SK-N-SH (cell line): ENCODE measurements around the gene PLEKHG3. TPM values are rescaled to one million over a fixed set of nuclear protein-coding genes. Genes with fewer than 3 reads are reported as not detected.

Experiments
- CTCF ChIA-PET: fragments of 300-600, 350-600 bp; formaldehyde crosslinking; extraction: SDS; loops from one replicate; lab custom pipeline; 2021; lab: Yijun Ruan, JAX
- POLR2A ChIA-PET: fragments of 350-600 bp; sonication (Branson Sonifier 250); formaldehyde crosslinking; extraction: SDS; loops from one replicate; lab custom pipeline; 2020; ENCODE audit warnings: antibody characterized with exemption, inconsistent platforms; lab: Yijun Ruan, JAX
- DNase-seq: peaks from one replicate; pipeline ENCODE4 v3.0.0; 2012
- H2AFZ ChIP-seq: fragments of 200-600 bp; sonication (generic); 2 replicates; pipeline ENCODE4 v1.8.1; 2016; ENCODE audit warnings: antibody characterized with exemption, mild to moderate bottlenecking, low read depth
- H3F3A ChIP-seq: fragments of 200-600 bp; sonication (generic); replicated peaks from 2 replicates; pipeline ENCODE3; 2016; ENCODE audit warnings: antibody characterized with exemption, mild to moderate bottlenecking; ENCODE audit not compliant: insufficient read depth
- H3K27ac ChIP-seq, 2 experiments: fragments of 200-500 bp in 1 of 2; fragments of 200-600 bp in 1 of 2; sonication (Bioruptor generic) in 1 of 2; sonication (generic), shearing (Covaris generic) in 1 of 2; 2 replicates each; pipeline versions ENCODE4 v1.5.1 to v1.6.1; 2014 to 2016; ENCODE audit warnings: low read depth in 2 of 2, inconsistent platforms in 1 of 2, low read length in 1 of 2, mild to moderate bottlenecking in 1 of 2, mixed read lengths in 1 of 2
- H3K27me3 ChIP-seq: fragments of 200-600 bp; sonication (generic), shearing (Covaris generic); 2 replicates; pipeline ENCODE4 v1.6.1; 2016; ENCODE audit warnings: mixed run types; ENCODE audit not compliant: insufficient read depth
- H3K36me3 ChIP-seq, 2 experiments: fragments of 200-500 bp in 1 of 2; fragments of 200-600 bp in 1 of 2; sonication (Bioruptor generic) in 1 of 2; sonication (generic) in 1 of 2; replicated peaks in 1 of 2; 2 replicates each; pipeline versions ENCODE3 to v1.5.1; 2014 to 2016; ENCODE audit warnings: low read length in 1 of 2, mild to moderate bottlenecking in 1 of 2; ENCODE audit not compliant: insufficient read depth in 2 of 2, control insufficient read depth in 1 of 2
- H3K4me1 ChIP-seq, 2 experiments: fragments of 200-500 bp in 1 of 2; fragments of 200-600 bp in 1 of 2; sonication (Bioruptor generic) in 1 of 2; sonication (generic), shearing (Covaris generic) in 1 of 2; 2 replicates each; pipeline versions ENCODE4 v1.5.1 to v1.6.1; 2014 to 2016; ENCODE audit warnings: low read depth in 1 of 2, low read length in 1 of 2, mixed run types in 1 of 2; ENCODE audit not compliant: insufficient read depth in 2 of 2, control insufficient read depth in 1 of 2
- H3K4me2 ChIP-seq: fragments of 200-600 bp; sonication (generic), shearing (Covaris generic); 2 replicates; pipeline ENCODE4 v1.6.1; 2017; ENCODE audit warnings: mixed run types
- H3K4me3 ChIP-seq, 2 experiments: fragments of 200-500 bp in 1 of 2; fragments of 200-600 bp in 1 of 2; sonication (Bioruptor generic) in 1 of 2; sonication (generic), shearing (Covaris generic) in 1 of 2; 2 replicates each; pipeline versions ENCODE4 v1.5.1 to v1.8.1; 2014 to 2016; ENCODE audit warnings: low read depth in 2 of 2, inconsistent platforms in 1 of 2, low read length in 1 of 2, mild to moderate bottlenecking in 1 of 2, mixed read lengths in 1 of 2, moderate library complexity in 1 of 2
- H3K79me2 ChIP-seq: fragments of 200-600 bp; sonication (generic); 2 replicates; pipeline ENCODE4 v1.8.1; 2017; ENCODE audit warnings: mild to moderate bottlenecking; ENCODE audit not compliant: insufficient read depth
- H3K9ac ChIP-seq: fragments of 200-600 bp; sonication (generic); 2 replicates; pipeline ENCODE4 v1.6.1; 2017; ENCODE audit warnings: mixed run types
- H3K9me2 ChIP-seq: fragments of 200-600 bp; sonication (generic); 2 replicates; pipeline ENCODE4 v1.6.1; 2017; ENCODE audit warnings: mixed run types
- H3K9me3 ChIP-seq: fragments of 200-600 bp; sonication (generic); 2 replicates; pipeline ENCODE4 v1.6.1; 2017; ENCODE audit warnings: mixed run types, mild to moderate bottlenecking, moderate library complexity
- H4K20me1 ChIP-seq: fragments of 200-600 bp; sonication (generic); 2 replicates; pipeline ENCODE4 v1.6.1; 2017; ENCODE audit warnings: mild to moderate bottlenecking, mixed run types; ENCODE audit not compliant: insufficient read depth
- CHD2 ChIP-seq: fragments of 150-350 bp; IDR thresholded peaks from 2 replicates; pipeline ENCODE4 v1.6.1; 2018; ENCODE audit warnings: low read length; ENCODE audit not compliant: partially characterized antibody
- ELF1 ChIP-seq: IDR thresholded peaks from 2 replicates; pipeline ENCODE4 v1.4.0; 2012
- EP300 ChIP-seq, 2 experiments: IDR thresholded peaks; 2 replicates each; pipeline versions ENCODE4 v1.4.0 to v1.6.1; 2012; ENCODE audit warnings: borderline replicate concordance in 1 of 2, low read depth in 1 of 2, low read length in 1 of 2
- EZH2phosphoT487 ChIP-seq: fragments of 200-600 bp; sonication (generic); IDR thresholded peaks from 2 replicates; pipeline ENCODE4 v1.6.1; 2017; ENCODE audit warnings: low read depth, mixed run types, mild to moderate bottlenecking, antibody characterized with exemption, moderate library complexity, borderline replicate concordance
- FOSL2 ChIP-seq: IDR thresholded peaks from 2 replicates; pipeline ENCODE4 v1.4.0; 2012; ENCODE audit warnings: low read depth, mild to moderate bottlenecking, moderate library complexity, borderline replicate concordance
- FOXJ3 ChIP-seq: sonication (generic); formaldehyde crosslinking; IDR thresholded peaks from 2 replicates; pipeline ENCODE4 v1.5.1; 2020; ENCODE audit warnings: mild to moderate bottlenecking, missing genetic modification reagents
- GATA2 ChIP-seq: sonication (generic); formaldehyde crosslinking; IDR thresholded peaks from 2 replicates; pipeline ENCODE4 v1.5.0; 2020; ENCODE audit warnings: mild to moderate bottlenecking, missing genetic modification reagents
- MEF2A ChIP-seq: IDR thresholded peaks from 2 replicates; pipeline ENCODE4 v1.4.0; 2012; ENCODE audit warnings: low read depth, borderline replicate concordance
- MXI1 ChIP-seq: IDR thresholded peaks from 2 replicates; pipeline ENCODE4 v1.6.1; 2012; ENCODE audit warnings: mild to moderate bottlenecking, low read depth, low read length, improper control_type of control experiment
- NFIC ChIP-seq: IDR thresholded peaks from 2 replicates; pipeline ENCODE4 v1.4.0; 2012; ENCODE audit warnings: borderline replicate concordance
- POLR2AphosphoS5 ChIP-seq: IDR thresholded peaks from 2 replicates; pipeline ENCODE4 v1.6.1; 2012; ENCODE audit warnings: low read depth, low read length
- RAD21 ChIP-seq: IDR thresholded peaks from 2 replicates; pipeline ENCODE4 v1.6.1; 2012; ENCODE audit warnings: mild to moderate bottlenecking, low read length
- RCOR1 ChIP-seq: fragments of 150-350 bp; IDR thresholded peaks from 2 replicates; pipeline ENCODE4 v1.6.1; 2017; ENCODE audit warnings: antibody characterized with exemption, low read length
- RFX5 ChIP-seq: IDR thresholded peaks from 2 replicates; pipeline ENCODE4 v1.6.1; 2012; ENCODE audit warnings: mild to moderate bottlenecking, improper control_type of control experiment, low read length
- RXRA ChIP-seq: IDR thresholded peaks from 2 replicates; pipeline ENCODE4 v1.4.0; 2012; ENCODE audit warnings: low read depth, mild to moderate bottlenecking, borderline replicate concordance
- TAF1 ChIP-seq: IDR thresholded peaks from 2 replicates; pipeline ENCODE4 v1.6.1; 2012; ENCODE audit warnings: low read depth, mild to moderate bottlenecking, low read length, moderate library complexity, borderline replicate concordance
- TCF12 ChIP-seq: IDR thresholded peaks from 2 replicates; pipeline ENCODE4 v1.4.0; 2012
- TEAD4 ChIP-seq: IDR thresholded peaks from 2 replicates; pipeline ENCODE4 v1.4.0; 2012; ENCODE audit warnings: mild to moderate bottlenecking, borderline replicate concordance; ENCODE audit not compliant: insufficient read depth
- YY1 ChIP-seq: IDR thresholded peaks from 2 replicates; pipeline ENCODE4 v1.4.0; 2012; ENCODE audit warnings: low read depth, mild to moderate bottlenecking
- WGBS: methylation state at CpG from one replicate; pipeline ENCODE4 v1.1.6; 2017; ENCODE audit warnings: low lambda C conversion rate; 5-methylcytosine and 5-hydroxymethylcytosine counted together
- polyA plus RNA-seq, 3 experiments: library from polyadenylated mRNA; depleted of rRNA; stranded (reverse); fragments of >200 nt; gene quantifications; 2 replicates each; pipeline ENCODE4 v1.2.3, GENCODE V29; 2012
- TF ChIP-seq, protein P1 (sequence below): IDR thresholded peaks from 2 replicates; pipeline ENCODE4 v1.4.0; 2012; ENCODE audit warnings: low read depth, borderline replicate concordance
- TF ChIP-seq, protein P2 (sequence below): fragments of 150-350 bp; IDR thresholded peaks from 2 replicates; pipeline ENCODE4 v1.6.1; 2017; ENCODE audit warnings: antibody characterized with exemption, low read length, low read depth, borderline replicate concordance
- TF ChIP-seq, protein P3 (sequence below): IDR thresholded peaks from 2 replicates; pipeline ENCODE4 v1.6.1; 2012; ENCODE audit warnings: mild to moderate bottlenecking, low read depth, low read length, moderate library complexity
- TF ChIP-seq, protein P4 (sequence below): IDR thresholded peaks from 2 replicates; pipeline ENCODE4 v1.4.0; 2012; ENCODE audit warnings: low read depth
- TF ChIP-seq, protein P5 (sequence below): IDR thresholded peaks from 2 replicates; pipeline ENCODE4; 2012
- TF ChIP-seq, protein P6 (sequence below): fragments of 200-600 bp; sonication (generic); IDR thresholded peaks from 2 replicates; pipeline ENCODE4 v1.6.1; 2017; ENCODE audit warnings: antibody characterized with exemption, mild to moderate bottlenecking, moderate library complexity

PLEKHG3 gene
- polyA plus RNA-seq, 1 of the 3 experiments (the other 2 are of a cell fraction) = 5.1 TPM

DNA sequence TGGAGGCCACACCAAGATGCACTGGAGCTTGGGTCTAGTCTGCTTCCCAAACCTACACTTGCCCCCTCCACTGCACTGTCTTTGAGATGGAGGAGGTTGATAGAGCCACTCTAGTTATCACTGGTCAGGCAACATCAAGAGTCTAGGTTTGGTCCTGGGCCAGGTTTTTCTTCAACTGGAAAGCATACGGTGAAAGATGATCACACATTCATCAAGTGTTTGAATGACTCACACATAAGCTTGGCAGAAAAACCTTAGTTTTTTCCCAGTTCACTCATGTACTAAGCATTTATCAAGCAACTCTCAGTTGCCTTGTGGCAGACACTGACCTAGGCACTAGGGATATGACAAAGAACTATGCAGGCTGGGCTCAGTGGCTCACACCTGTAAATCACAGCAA, 84.5 kb downstream of the PLEKHG3 start:
- H3K9ac ChIP-seq = no peak overlapping the region
- POLR2A ChIA-PET = no interaction called here
- H2AFZ ChIP-seq = no peak overlapping the region
- CTCF ChIA-PET = interaction anchor here (2.2 to 4.8 kb wide), 2 partner anchors 12 to 24 kb away, joined by 8 to 26 read pairs; no protein-coding TSS in a partner anchor
- H3K27ac ChIP-seq = peak overlapping the region in 1 of 2 experiments; percentile 58; a peak in 2 of 4 replicates
- 0% methylated on average over 1 of the region's 1 CpG for WGBS
- no peaks in the 10 kb centered on the region for H3K36me3 ChIP-seq
- no peaks in the 10 kb centered on the region for H3K9me3 ChIP-seq
- H4K20me1 ChIP-seq = no peaks in the 10 kb centered on the region
- peaks cover 0 to 6% of the 10 kb centered on the region in 2 experiments; a peak in 1 of 4 replicates for H3K4me1 ChIP-seq
- H3K79me2 ChIP-seq = no peaks in the 10 kb centered on the region
- H3K9me2 ChIP-seq = no peaks in the 10 kb centered on the region
- H3F3A ChIP-seq = peaks cover 8% of the 10 kb centered on the region
- no peaks in the 10 kb centered on the region for H3K27me3 ChIP-seq
- H3K4me2 ChIP-seq = no peak overlapping the region
- H3K4me3 ChIP-seq = no peak overlapping the region
- DNase-seq = no peak
- no peak for TF ChIP-seq TAF1
- peak in 1 of 2 experiments; percentile 63; a peak in 1 of 4 replicates for TF ChIP-seq EP300 (IDR thresholded peaks at IDR 0.05; ENCODE audit: borderline replicate concordance in 1 of 2, low read depth in 1 of 2, low read length in 1 of 2)
- no peak for TF ChIP-seq YY1
- 0 out of 2 replicates have a peak, but pooled peaks have one; percentile 14 for TF ChIP-seq RCOR1
- TF ChIP-seq TEAD4 = no peak
- TF ChIP-seq RXRA = peak; percentile 24; the same call in 1 of the 2 replicates
- TF ChIP-seq NFIC = peak; percentile 98
- TF ChIP-seq, protein P1, sequence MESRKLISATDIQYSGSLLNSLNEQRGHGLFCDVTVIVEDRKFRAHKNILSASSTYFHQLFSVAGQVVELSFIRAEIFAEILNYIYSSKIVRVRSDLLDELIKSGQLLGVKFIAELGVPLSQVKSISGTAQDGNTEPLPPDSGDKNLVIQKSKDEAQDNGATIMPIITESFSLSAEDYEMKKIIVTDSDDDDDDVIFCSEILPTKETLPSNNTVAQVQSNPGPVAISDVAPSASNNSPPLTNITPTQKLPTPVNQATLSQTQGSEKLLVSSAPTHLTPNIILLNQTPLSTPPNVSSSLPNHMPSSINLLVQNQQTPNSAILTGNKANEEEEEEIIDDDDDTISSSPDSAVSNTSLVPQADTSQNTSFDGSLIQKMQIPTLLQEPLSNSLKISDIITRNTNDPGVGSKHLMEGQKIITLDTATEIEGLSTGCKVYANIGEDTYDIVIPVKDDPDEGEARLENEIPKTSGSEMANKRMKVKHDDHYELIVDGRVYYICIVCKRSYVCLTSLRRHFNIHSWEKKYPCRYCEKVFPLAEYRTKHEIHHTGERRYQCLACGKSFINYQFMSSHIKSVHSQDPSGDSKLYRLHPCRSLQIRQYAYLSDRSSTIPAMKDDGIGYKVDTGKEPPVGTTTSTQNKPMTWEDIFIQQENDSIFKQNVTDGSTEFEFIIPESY = no peak
- peak; percentile 83 for TF ChIP-seq TCF12
- no peak for TF ChIP-seq RFX5
- TF ChIP-seq, protein P2, sequence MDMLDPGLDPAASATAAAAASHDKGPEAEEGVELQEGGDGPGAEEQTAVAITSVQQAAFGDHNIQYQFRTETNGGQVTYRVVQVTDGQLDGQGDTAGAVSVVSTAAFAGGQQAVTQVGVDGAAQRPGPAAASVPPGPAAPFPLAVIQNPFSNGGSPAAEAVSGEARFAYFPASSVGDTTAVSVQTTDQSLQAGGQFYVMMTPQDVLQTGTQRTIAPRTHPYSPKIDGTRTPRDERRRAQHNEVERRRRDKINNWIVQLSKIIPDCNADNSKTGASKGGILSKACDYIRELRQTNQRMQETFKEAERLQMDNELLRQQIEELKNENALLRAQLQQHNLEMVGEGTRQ = no peak
- peak; percentile 94 for TF ChIP-seq FOSL2
- TF ChIP-seq ELF1 = no peak
- TF ChIP-seq RAD21 = no peak
- TF ChIP-seq MXI1 = no peak
- TF ChIP-seq FOXJ3 (CRISPR knock-in tag) = no peak
- no peak for TF ChIP-seq MEF2A
- TF ChIP-seq, protein P3, sequence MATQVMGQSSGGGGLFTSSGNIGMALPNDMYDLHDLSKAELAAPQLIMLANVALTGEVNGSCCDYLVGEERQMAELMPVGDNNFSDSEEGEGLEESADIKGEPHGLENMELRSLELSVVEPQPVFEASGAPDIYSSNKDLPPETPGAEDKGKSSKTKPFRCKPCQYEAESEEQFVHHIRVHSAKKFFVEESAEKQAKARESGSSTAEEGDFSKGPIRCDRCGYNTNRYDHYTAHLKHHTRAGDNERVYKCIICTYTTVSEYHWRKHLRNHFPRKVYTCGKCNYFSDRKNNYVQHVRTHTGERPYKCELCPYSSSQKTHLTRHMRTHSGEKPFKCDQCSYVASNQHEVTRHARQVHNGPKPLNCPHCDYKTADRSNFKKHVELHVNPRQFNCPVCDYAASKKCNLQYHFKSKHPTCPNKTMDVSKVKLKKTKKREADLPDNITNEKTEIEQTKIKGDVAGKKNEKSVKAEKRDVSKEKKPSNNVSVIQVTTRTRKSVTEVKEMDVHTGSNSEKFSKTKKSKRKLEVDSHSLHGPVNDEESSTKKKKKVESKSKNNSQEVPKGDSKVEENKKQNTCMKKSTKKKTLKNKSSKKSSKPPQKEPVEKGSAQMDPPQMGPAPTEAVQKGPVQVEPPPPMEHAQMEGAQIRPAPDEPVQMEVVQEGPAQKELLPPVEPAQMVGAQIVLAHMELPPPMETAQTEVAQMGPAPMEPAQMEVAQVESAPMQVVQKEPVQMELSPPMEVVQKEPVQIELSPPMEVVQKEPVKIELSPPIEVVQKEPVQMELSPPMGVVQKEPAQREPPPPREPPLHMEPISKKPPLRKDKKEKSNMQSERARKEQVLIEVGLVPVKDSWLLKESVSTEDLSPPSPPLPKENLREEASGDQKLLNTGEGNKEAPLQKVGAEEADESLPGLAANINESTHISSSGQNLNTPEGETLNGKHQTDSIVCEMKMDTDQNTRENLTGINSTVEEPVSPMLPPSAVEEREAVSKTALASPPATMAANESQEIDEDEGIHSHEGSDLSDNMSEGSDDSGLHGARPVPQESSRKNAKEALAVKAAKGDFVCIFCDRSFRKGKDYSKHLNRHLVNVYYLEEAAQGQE = no peak
- TF ChIP-seq, protein P4, sequence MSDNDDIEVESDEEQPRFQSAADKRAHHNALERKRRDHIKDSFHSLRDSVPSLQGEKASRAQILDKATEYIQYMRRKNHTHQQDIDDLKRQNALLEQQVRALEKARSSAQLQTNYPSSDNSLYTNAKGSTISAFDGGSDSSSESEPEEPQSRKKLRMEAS = peak; percentile 76; the same call in 1 of the 2 replicates
- TF ChIP-seq, protein P5, sequence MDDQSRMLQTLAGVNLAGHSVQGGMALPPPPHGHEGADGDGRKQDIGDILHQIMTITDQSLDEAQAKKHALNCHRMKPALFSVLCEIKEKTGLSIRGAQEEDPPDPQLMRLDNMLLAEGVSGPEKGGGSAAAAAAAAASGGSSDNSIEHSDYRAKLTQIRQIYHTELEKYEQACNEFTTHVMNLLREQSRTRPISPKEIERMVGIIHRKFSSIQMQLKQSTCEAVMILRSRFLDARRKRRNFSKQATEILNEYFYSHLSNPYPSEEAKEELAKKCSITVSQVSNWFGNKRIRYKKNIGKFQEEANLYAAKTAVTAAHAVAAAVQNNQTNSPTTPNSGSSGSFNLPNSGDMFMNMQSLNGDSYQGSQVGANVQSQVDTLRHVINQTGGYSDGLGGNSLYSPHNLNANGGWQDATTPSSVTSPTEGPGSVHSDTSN = peak; percentile 96
- no peak for TF ChIP-seq GATA2 (CRISPR knock-in tag)
- TF ChIP-seq, protein P6, sequence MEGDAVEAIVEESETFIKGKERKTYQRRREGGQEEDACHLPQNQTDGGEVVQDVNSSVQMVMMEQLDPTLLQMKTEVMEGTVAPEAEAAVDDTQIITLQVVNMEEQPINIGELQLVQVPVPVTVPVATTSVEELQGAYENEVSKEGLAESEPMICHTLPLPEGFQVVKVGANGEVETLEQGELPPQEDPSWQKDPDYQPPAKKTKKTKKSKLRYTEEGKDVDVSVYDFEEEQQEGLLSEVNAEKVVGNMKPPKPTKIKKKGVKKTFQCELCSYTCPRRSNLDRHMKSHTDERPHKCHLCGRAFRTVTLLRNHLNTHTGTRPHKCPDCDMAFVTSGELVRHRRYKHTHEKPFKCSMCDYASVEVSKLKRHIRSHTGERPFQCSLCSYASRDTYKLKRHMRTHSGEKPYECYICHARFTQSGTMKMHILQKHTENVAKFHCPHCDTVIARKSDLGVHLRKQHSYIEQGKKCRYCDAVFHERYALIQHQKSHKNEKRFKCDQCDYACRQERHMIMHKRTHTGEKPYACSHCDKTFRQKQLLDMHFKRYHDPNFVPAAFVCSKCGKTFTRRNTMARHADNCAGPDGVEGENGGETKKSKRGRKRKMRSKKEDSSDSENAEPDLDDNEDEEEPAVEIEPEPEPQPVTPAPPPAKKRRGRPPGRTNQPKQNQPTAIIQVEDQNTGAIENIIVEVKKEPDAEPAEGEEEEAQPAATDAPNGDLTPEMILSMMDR = no peak
- TF ChIP-seq CHD2 = no peak
- TF ChIP-seq POLR2AphosphoS5 = peak; percentile 67; the same call in 1 of the 2 replicates
- TF ChIP-seq EZH2phosphoT487 = no peak
